NCI-H748 treated with DMSO at 0.1 percent for 48 hours (cell line): ENCODE measurements around the gene SERPINA3.
"Not testable (repeated sequence)": the region's sequence is repeated elsewhere in the genome, so short reads cannot be mapped to it uniquely, and the experiment has no call there.

Experiments
- DNase-seq: peaks from one replicate; lab custom pipeline; 2025; lab: John Stamatoyannopoulos, UW

SERPINA3 gene

DNA sequence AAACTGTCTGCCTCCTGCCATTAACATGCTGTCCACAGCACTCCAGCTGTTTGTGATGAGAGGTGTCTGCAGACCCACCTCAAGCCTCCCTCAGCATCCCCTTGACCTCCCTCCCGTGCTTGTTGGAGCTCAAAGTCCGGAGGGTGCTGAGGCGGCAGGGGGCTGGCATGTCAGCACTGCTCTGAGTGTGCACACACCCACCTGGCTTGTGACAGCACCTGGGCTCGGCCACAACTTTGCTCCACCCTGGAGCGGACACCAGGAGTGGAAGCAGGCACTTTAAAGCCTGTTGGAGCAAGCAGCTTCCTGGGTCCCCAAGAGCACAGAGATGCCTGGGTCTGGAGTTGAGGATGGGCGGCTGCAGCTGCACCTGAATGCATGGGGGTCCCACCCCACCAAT lies 20.9 kb downstream of the SERPINA3 start:
- DNase-seq = no peak

- no peak for DNase-seq
Measured at GRCh38 chr14:94635154-94635553, 23.0 kb downstream of the SERPINA3 start.

- DNase-seq = no peak
Measured at GRCh38 chr14:94636744-94637412, 24.7 kb downstream of the SERPINA3 start.

- not testable (repeated sequence) for DNase-seq
Measured at GRCh38 chr14:94637814-94638213, 25.6 kb downstream of the SERPINA3 start.

DNA sequence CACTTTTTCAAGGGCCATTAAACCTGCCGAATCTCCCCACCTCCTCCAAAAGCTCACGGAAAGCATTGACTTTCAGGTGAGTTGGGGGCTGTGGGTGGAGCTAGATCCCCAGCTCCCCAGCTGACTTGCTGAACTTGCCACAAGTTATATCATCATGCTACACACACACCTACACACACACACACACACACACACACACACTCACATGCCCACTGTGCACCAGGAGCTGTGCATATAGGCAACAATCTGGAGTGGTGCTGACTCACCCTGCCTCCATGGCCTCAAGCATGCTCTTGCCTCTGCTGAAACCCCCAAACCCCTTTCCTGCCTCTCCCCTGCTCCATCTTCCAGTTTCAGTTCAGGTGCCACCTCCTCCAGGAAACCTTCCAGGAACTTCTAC lies 26.1 kb downstream of the SERPINA3 start:
- no peak for DNase-seq

DNA sequence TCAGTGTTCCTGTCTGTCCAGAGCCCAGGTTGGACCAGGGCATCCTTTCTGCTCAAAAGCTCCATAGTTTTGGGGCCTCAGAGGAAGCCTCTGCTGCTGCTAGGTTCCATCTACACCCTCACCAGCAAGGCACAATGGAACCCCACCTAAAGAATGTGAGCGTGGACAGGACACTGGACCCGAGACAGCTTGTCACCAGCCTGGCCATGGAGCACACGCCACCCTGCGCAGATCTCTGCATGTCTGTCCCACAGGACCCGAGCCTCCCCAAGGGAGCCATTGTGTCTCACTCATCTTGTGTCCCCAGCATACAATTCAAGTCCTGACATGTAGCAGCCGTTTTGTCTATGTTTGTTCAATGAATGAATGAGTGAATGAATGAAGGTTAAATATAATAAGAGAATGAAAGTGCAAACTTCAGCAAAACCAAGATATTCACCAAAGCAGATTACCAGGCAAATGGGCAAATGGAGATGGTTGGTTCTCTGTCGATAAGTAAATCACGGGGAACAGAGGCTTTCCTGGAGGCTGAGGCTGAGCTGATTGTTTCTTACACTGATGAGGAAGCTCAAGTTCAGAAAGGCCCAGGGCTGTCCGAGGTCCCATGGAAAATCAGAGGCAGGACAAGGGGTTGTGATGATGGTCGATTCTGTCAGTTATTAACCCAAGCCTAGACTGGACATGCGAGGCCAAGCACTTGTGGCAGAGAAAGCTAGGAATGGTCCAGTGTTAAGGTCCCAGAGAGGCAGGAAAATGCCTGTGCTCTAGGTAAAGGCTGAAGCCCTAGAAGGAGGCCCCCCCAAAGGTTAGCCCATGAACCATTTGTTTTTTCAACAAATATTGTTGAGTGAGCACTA lies 27.0 kb downstream of the SERPINA3 start:
- DNase-seq = no peak

GRCh38 chr14:94640721-94641631 lies 28.8 kb downstream of the SERPINA3 start:
- no peak for DNase-seq

- no peak for DNase-seq
Measured at GRCh38 chr14:94641632-94641955, 29.4 kb downstream of the SERPINA3 start.

- no peak for DNase-seq
Measured at GRCh38 chr14:94643316-94644101, 31.3 kb downstream of the SERPINA3 start.

DNA sequence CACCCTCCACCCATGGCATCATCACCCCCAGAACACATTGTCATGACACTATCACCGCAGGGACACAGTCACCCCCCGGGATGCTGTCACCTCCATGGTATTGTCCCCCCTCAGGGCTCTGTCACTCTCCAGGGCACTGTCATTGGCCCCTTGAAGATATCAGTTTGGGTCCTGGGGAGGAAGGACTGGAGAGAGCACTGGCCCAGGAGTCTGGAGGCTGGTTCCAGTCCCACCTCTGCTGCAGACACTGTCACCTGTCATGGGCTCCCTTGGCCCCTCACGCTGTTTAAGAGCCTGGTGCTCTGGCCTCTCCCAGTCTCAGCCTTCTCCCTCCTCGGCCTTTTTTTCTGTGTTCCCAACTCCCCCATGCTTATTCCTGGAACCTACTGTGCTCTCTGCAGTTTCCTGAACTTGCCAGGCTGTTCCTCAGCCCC lies 31.9 kb downstream of the SERPINA3 start:
- DNase-seq = no peak

DNA sequence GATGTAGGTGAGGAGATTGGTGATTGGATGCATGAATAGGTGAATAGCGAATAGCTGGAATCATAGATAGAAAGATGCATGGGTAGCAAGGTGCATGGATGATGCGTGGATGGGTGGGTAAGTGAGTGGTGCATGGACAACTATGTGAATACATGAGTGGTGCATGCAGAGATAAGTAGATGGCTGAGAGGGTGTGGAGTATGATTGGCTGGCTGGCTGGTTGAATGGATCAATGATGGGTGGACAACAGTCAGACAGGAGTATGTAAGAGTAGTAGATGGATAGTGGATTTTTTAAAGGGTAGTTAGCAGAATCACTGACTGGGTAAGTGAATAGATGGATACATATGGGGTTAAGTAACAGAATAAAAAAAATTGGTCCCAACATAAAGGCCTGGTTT lies 33.9 kb downstream of the SERPINA3 start:
- no peak for DNase-seq

GRCh38 chr14:94646481-94646880 lies 34.3 kb downstream of the SERPINA3 start:
- no peak for DNase-seq

GRCh38 chr14:94648801-94649200 lies 36.6 kb downstream of the SERPINA3 start:
- DNase-seq = no peak

GRCh38 chr14:94649543-94650443 lies 37.6 kb downstream of the SERPINA3 start:
- no peak for DNase-seq

DNA sequence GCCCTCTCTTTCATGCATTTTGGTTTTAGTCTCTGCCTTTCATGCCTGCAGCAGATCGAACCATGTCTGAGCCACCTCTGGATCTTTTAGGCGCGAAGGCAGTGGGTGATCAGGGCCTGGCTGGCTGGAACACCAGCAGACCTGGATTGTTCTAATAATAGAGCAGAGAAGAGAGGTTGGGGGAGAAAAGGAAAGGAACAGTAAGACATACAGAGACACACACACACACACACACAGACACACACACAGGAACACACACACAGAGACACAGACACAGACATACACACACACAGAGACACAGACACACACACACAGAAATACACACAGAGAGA lies 38.2 kb downstream of the SERPINA3 start:
- DNase-seq = no peak

DNA sequence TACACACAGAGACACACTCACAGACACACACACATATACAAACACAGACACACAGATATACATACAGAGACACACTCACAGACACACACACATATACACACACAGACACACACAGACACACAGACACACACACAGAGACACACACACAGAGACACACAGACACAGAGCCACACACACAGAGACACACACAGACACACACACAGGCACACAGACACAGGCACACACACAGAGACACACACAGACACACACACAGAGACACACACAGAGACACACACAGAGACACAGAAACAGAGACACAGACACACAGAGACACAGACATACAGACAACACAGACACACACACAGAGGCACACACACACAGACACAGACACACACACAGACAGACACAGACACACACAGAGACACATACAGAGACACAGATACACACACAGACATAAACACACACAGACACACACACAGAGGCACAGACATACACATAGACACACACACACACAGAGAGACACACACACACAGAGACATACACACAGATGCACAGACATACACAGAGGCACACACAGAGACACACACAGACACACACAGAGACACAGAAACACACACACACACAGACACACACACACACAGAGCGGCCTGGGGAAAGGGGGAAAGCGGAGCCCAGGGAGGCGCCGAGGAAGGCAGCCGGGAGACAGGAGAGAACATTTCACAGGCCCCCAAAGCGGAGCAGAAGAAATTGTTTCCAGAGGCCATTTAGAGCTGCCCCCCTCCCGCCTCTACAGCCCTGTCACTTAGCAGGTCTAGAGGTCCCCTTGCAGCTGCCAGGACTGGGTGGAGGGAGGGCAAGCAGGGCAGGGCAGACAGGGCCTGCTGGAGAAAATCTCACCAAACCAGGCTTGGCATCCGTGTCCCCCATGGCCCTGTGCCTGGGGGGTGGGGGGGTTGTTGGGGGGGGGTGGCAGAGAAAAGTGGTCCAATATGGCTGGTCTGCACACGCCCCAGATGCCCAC lies 38.9 kb downstream of the SERPINA3 start:
- DNase-seq = no peak

DNA sequence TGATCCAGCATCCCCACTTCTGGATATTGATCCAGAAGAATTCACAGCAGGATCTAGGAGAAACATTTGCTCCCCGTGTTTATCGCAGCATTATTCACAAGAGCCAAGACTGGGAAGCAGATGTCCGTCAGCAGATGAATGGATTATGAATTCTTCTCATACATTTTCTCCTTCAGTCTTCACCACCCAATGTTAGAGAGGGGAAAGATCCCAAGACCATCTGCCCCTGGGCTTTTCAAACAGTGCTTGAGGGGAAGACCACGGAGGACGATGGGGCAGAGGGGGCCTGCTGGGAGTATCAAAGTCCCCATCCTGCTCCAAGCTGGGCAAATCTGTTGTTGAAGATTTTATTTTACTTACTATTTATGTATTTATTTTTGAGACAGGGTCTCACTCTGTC lies 41.1 kb downstream of the SERPINA3 start:
- DNase-seq = no peak

DNA sequence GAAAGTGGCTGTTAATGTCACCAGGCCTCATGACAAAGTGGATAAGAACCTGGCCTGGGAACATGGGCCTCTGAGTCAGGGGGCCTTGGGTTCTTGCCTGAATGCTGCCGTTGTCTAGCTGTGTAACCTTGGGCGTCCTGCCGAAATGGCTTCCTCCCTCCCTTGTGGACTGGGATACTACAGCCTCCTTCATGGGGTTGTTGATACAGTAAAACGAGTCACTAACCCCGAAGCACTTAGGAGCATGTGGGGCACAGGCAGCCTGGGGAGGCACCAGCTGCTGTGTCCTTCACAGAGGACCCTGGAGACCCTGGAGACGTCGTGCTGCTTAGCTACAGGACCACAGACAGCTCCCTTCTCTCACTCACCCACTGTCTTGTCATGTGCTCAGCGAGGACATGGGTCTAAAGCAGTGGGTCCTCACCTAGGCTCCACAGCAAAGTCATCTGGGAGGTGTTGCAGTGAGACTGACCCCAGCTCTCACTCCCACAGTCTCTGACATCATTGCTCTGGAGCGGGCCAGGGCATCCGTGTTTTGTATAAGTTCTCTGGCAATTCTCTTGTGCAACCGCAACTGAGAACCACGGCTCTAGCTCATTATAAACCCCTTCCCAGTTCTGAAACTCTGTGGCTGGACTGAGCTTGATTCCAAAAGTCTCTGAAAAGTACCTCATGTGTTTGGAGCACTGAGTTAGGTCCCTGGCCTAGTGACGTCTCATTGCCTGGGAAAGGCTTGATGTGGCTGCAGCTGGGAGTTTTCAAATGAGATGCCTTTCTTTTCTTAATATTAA lies 42.1 kb downstream of the SERPINA3 start:
- no peak for DNase-seq
